Measurements from ENCODE around the gene PRICKLE1.

The PRICKLE1 gene

GRCh38 chr12:42589465-42590329 is at the start of gene PRICKLE1:
Gene PRICKLE1, minus strand, starts transcription at chr12:42589746. Its CDS starts 117,230 bp downstream, at chr12:42472516.
- DNase-seq = peak; percentile 25

DNA sequence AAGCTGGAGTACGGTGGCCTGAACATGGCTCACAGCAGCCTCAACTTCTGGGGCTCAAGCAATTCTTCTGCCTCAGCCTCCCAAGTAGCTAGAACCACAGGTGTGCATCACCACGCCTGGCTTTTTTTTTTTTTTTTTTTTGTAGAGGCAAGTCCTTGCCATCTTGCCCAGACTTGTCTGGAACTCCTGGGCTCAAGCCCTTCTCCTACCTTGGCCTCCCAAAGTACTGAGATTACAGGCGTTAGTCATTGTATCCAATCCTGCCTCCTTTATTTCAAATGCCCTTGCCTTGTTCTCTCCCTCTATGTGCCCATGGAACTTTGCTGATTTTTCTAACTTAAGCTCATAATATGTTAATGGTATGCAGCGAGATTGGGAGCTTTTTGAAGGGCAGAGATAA is 49.2 kb upstream of the PRICKLE1 start:
- DNase-seq = no peak

GRCh38 chr12:42638011-42638410 is 48.5 kb upstream of the PRICKLE1 start:
- DNase-seq = no peak

GRCh38 chr12:42636993-42637392 is 47.4 kb upstream of the PRICKLE1 start:
- no peak for DNase-seq

GRCh38 chr12:42633594-42633993 is 44.0 kb upstream of the PRICKLE1 start:
- DNase-seq = no peak

DNA sequence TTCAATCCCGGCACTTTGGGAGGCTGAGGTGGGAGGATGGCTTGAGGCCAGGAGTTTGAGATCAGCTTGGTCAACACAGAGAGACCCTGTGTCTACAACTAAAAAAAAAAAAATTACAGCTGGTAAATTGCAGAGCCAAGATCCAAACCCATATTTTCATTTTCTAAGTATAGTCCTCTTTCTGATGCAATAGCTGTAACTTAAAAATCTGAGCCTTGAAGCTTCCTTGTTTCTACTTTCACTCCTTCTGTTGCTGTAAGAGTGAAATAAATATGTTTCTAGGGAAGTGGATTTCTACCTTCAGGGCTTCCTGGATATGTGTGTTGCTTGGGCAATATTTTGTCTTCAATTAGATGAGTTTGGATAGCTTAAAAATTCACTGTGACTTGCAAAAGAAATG is 42.0 kb upstream of the PRICKLE1 start:
- DNase-seq = no peak

- DNase-seq = no peak
Observed at GRCh38 chr12:42630314-42630713, 40.8 kb upstream of the PRICKLE1 start.

GRCh38 chr12:42627151-42627550 is 37.6 kb upstream of the PRICKLE1 start:
- DNase-seq = no peak

- DNase-seq = no peak
Observed at GRCh38 chr12:42625611-42626010, 36.1 kb upstream of the PRICKLE1 start.

DNA sequence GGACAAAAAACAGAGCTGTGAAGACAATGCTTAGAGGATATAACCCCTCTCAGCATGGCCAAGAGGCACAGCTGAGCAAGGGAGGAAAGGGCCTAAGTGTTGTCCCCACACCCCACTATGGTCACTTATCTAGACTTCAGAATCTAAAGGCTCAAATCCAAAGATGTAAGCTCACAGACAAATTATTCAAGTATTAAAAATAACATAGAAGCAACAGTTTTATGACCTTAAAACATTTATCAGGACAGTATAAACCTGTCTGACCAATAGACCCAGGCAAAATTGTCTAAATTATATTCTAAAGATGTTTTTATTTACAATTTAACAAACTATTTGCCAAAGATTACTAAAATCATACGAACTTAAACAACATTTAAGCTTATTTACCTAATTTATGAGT is 28.1 kb upstream of the PRICKLE1 start:
- DNase-seq = no peak

DNA sequence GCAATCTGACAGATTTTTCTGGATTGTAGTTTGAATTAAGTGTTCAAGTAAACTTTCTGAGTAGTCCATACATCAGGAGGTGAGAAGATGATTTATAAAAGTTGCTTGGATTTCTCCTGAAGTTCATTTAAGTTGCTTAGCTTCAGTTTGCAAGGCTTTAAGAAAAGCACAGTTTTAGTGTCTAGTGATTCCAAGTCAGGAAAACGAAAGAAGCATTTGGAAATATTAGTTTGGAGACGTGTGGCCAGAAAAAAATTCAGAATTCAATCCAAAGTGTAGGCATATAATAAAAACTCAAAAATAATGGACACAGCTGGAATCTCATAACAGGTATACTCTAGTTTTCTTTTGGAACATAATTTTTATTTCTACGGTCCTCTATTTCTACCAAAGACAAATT is 25.5 kb upstream of the PRICKLE1 start:
- no peak for DNase-seq

DNA sequence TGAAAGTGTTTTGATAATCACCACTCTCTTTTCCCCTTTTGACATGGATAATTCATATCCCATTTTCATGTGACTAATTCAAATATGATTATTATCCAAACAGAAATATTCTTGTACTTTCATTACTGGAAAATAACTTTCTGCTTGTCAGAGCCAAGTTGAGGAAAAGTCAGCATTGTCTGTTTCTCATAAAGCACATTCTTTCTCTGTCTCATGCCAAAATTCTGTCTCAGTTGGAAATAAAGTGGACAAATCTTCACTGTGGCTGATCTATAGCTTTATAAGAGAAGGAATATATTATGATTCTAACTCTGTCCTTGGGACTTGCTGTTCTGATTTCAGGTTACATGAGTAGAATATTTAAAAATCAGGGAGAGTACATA is 22.7 kb upstream of the PRICKLE1 start:
- DNase-seq = no peak

- no peak for DNase-seq
Observed at GRCh38 chr12:42611571-42612230, 22.2 kb upstream of the PRICKLE1 start.

DNA sequence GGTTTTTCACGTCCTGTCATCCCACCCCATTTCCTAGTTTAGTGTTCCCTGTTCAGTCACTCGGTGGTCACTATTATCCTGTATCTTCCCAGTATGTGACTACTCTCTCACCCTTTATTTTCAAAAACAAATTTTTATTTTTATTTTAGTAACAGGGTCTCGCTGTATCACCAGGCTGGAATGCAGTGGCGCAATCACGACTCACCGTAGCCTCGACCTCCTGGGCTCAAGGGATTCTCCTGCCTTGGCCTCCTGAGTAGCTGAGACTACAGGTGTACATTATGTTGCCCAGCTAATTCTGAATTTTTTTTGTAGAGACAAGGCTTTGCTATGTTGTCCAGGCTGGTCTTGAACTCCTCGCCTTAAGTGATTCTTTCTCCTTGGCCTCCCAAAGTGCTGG is 20.1 kb upstream of the PRICKLE1 start:
- no peak for DNase-seq

DNA sequence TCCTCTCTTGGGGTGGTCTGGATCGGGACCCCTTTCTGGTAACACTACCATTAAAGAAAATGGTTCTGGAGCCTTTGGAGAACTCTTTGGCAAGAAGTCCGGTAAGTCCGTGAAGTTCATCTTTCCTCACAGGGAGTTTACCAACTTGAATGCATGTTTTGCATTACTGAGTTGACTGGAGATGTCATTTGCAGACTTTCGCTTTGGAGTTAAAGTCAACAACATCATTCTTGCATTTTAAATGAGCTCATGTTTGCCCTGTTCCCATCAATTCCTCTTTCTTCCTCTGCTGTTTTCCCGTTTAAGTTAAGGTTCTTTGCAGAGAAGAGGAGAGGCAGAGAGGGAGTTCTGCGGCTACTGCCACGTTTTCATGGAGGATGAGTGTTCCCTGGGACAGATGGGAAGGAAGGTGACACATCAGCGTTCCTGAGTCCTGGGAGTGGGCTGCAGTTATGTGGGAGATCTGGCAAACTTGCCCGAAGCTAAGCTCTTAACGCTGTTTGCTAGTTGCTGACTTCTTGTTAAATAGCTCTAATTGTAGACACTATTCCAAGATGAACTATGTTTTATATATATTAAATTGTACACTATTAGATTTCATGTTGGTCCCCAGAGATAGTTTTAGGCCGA is 18.8 kb upstream of the PRICKLE1 start:
- no peak for DNase-seq

GRCh38 chr12:42607584-42608058 is 18.1 kb upstream of the PRICKLE1 start:
- DNase-seq = no peak

DNA sequence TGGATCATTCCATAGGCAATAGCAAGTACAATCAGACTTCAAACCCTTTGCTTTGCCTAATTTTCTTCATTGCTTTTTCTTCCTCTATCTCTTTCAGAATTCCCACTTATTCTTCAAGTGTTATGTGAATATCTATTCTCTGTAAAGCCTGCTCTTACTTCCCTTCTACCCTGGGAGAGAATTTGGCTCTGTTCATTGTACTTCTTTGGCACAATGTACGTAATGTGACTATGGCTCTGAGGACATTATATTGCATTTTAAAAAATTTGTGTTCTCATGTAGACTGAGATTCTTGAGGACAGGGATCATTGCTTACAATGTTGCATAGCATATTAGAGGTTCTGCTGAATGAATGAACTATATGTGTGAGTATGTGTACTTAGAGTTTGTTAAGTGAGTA is 16.9 kb upstream of the PRICKLE1 start:
- DNase-seq = no peak

DNA sequence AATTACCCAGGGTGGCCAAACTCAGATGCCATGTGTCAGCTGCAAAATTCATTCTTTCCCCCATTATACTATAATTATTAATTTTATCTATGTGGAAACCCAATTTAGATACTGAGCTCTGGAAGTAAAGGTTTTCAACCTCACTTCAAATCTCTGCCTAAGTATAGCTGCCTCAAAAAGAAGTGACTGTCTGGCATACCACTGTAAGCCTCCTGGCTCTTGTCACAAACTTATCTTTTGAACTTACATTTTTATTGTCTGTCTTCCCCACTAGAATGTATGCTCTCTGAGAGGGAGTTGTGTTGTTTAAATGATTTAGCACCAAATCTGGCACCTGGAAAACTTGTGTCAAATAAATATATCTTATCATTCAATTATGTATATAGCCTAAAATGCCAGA is 16.1 kb upstream of the PRICKLE1 start:
- no peak for DNase-seq

- DNase-seq = no peak
Observed at GRCh38 chr12:42603246-42603990, 13.9 kb upstream of the PRICKLE1 start.

DNA sequence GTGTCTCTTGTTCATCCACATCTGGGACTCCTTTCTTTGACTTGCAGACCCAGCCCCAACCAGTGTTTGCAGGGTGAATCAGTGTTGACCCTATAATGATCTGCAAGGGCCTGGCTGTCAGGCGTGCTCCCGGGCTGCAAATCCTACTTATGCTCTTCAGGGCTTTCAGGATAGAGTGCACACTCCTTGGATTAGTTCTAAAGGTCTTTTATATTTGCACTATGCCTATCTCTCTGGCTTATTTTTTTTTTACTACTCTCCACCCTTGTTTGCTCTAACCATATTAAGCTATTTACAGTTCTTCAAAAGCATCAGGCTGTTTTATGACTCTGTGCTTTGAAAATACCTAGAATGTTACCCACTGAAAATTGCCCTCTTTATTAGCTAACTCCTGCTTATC is 4.3 kb upstream of the PRICKLE1 start:
- DNase-seq = no peak

- no peak for DNase-seq
Observed at GRCh38 chr12:42590330-42590934, 886 bp upstream of the PRICKLE1 start.

Measured in stimulated activated CD4-positive, alpha-beta T cell treated with anti-CD3 and anti-CD28 coated beads, Interleukin-12 subunit alpha, Interleukin-12 subunit beta, amount 100 ng/mL, for 4 hours (primary cell).